Immature natural killer cell (primary cell): ENCODE results near the gene RNF141. TPM values are rescaled to one million over a fixed set of nuclear protein-coding genes. Genes with fewer than 3 reads are reported as not detected.

Experiments used
- DNase-seq, 3 donors: peaks; one replicate each; pipeline ENCODE4 v3.0.0; 2022; ENCODE audit warnings: mixed read lengths in 1 of 3
- H3K27ac Mint-ChIP-seq, 6 donors: one replicate each; pipeline ENCODE4 v1.8.0; 2020; ENCODE audit warnings: mixed read lengths in 6 of 6, mild to moderate bottlenecking in 5 of 6, inconsistent platforms in 4 of 6, moderate library complexity in 3 of 6
- H3K27me3 Mint-ChIP-seq, 3 donors: one replicate each; pipeline ENCODE4 v1.8.0; 2020 to 2021; ENCODE audit warnings: low read depth in 3 of 3, mild to moderate bottlenecking in 3 of 3, mixed read lengths in 3 of 3, moderate library complexity in 3 of 3, inconsistent platforms in 1 of 3
- H3K36me3 Mint-ChIP-seq, 3 donors: one replicate each; pipeline ENCODE4 v1.8.0; 2020; ENCODE audit warnings: mixed read lengths in 3 of 3, inconsistent platforms in 2 of 3, mild to moderate bottlenecking in 2 of 3
- H3K4me1 Mint-ChIP-seq, 2 donors: one replicate each; pipeline ENCODE4 v1.8.0; 2020; ENCODE audit warnings: inconsistent platforms in 2 of 2, mild to moderate bottlenecking in 2 of 2, mixed read lengths in 2 of 2, moderate library complexity in 1 of 2
- H3K4me3 Mint-ChIP-seq, 5 donors: one replicate each; pipeline ENCODE4 v1.8.0; 2020; ENCODE audit warnings: mild to moderate bottlenecking in 5 of 5, mixed read lengths in 5 of 5, inconsistent platforms in 3 of 5, moderate library complexity in 3 of 5
- H3K9me3 Mint-ChIP-seq, 6 donors: one replicate each; pipeline ENCODE4 v1.8.0; 2020; ENCODE audit warnings: mild to moderate bottlenecking in 6 of 6, mixed read lengths in 6 of 6, inconsistent platforms in 4 of 6, moderate library complexity in 3 of 6
- polyA plus RNA-seq, 3 donors: library from polyadenylated mRNA; unstranded; fragments of 300-500 nt; fragmentation: Illumina TruSeq; gene quantifications; one replicate each; pipeline ENCODE4 v1.2.3, GENCODE V29; 2021

RNF141 gene
- polyA plus RNA-seq, 3 donors from 2014 or later: 12.0 to 16.8 (median 13.0) TPM

GRCh38 chr11:10572533-10572932 lies 31.5 kb upstream of the RNF141 start:
- no peak for DNase-seq
- H3K27ac Mint-ChIP-seq: no peak overlapping the region
- peaks cover 0 to 2% (median 0%) of the 10 kb centered on the region in 3 donors for H3K27me3 Mint-ChIP-seq
- H3K36me3 Mint-ChIP-seq: no peaks in the 10 kb centered on the region
- no peaks in the 10 kb centered on the region for H3K4me1 Mint-ChIP-seq
- H3K4me3 Mint-ChIP-seq: no peak overlapping the region
- H3K9me3 Mint-ChIP-seq: no peaks in the 10 kb centered on the region

GRCh38 chr11:10568486-10568941 lies 27.5 kb upstream of the RNF141 start, which contains the start of gene LYVE1:
Gene LYVE1 (minus strand): TSS chr11:10568665. CDS start chr11:10568532, 133 bp downstream.
- H3K4me3 Mint-ChIP-seq: no peak within 1 kb of the TSS
- no peaks in the 10 kb centered on the region for H3K4me1 Mint-ChIP-seq
- no peaks in the 10 kb centered on the region for H3K9me3 Mint-ChIP-seq
- no peak for DNase-seq
- H3K27me3 Mint-ChIP-seq: peaks cover 0 to 2% (median 0%) of the 10 kb centered on the region in 3 donors
- no peak within 1 kb of the TSS for H3K27ac Mint-ChIP-seq
- H3K36me3 Mint-ChIP-seq: no peaks in the 10 kb centered on the region

- Mint-ChIP-seq H3K4me3 (no peak overlapping the region), H3K27ac (no peak overlapping the region), H3K9me3 (no peaks in the 10 kb centered on the region), H3K4me1 (no peaks in the 10 kb centered on the region), H3K27me3 (peaks cover 0 to 5% (median 0%) of the 10 kb centered on the region in 3 donors), H3K36me3 (no peaks in the 10 kb centered on the region)
- no peak for DNase-seq
Observed at GRCh38 chr11:10567446-10567845, 26.5 kb upstream of the RNF141 start.

- no peak overlapping the region for H3K27ac Mint-ChIP-seq
- no peak for DNase-seq
- H3K9me3 Mint-ChIP-seq: no peaks in the 10 kb centered on the region
- H3K36me3 Mint-ChIP-seq: no peaks in the 10 kb centered on the region
- H3K4me1 Mint-ChIP-seq: no peaks in the 10 kb centered on the region
- peaks cover 0 to 5% (median 0%) of the 10 kb centered on the region in 3 donors for H3K27me3 Mint-ChIP-seq
- H3K4me3 Mint-ChIP-seq: no peak overlapping the region
Observed at GRCh38 chr11:10566257-10566957, 25.4 kb upstream of the RNF141 start.

- Mint-ChIP-seq H3K4me1 (no peaks in the 10 kb centered on the region), H3K27ac (no peak overlapping the region)
Observed at GRCh38 chr11:10565493-10565892, 24.5 kb upstream of the RNF141 start.

GRCh38 chr11:10564696-10565318 lies 23.8 kb upstream of the RNF141 start:
- Mint-ChIP-seq H3K4me1 (no peaks in the 10 kb centered on the region), H3K36me3 (no peaks in the 10 kb centered on the region), H3K27ac (no peak overlapping the region), H3K4me3 (no peak overlapping the region), H3K27me3 (peaks cover 0 to 5% (median 0%) of the 10 kb centered on the region in 3 donors), H3K9me3 (no peaks in the 10 kb centered on the region)
- no peak for DNase-seq

More at GRCh38 chr11:10565493-10565892, 24.5 kb upstream of the RNF141 start:
- no peaks in the 10 kb centered on the region for H3K9me3 Mint-ChIP-seq
- H3K27me3 Mint-ChIP-seq: peaks cover 0 to 5% (median 0%) of the 10 kb centered on the region in 3 donors
- DNase-seq: no peak
- no peaks in the 10 kb centered on the region for H3K36me3 Mint-ChIP-seq
- no peak overlapping the region for H3K4me3 Mint-ChIP-seq

- Mint-ChIP-seq H3K4me1 (no peaks in the 10 kb centered on the region), H3K27ac (no peak overlapping the region), H3K4me3 (no peak overlapping the region), H3K27me3 (peaks cover 0 to 5% (median 0%) of the 10 kb centered on the region in 3 donors), H3K9me3 (no peaks in the 10 kb centered on the region), H3K36me3 (no peaks in the 10 kb centered on the region)
- DNase-seq: no peak
Observed at GRCh38 chr11:10564030-10564429, 23.0 kb upstream of the RNF141 start.

- H3K27me3 Mint-ChIP-seq: peaks cover 0 to 8% (median 1%) of the 10 kb centered on the region in 3 donors
- no peak overlapping the region for H3K27ac Mint-ChIP-seq
Observed at GRCh38 chr11:10561947-10562346, 21.0 kb upstream of the RNF141 start.

GRCh38 chr11:10561043-10561818 lies 20.2 kb upstream of the RNF141 start:
- no peak overlapping the region for H3K4me3 Mint-ChIP-seq
- no peaks in the 10 kb centered on the region for H3K4me1 Mint-ChIP-seq
- H3K27me3 Mint-ChIP-seq: peaks cover 0 to 15% (median 3%) of the 10 kb centered on the region in 3 donors
- DNase-seq: no peak
- no peaks in the 10 kb centered on the region for H3K36me3 Mint-ChIP-seq
- H3K27ac Mint-ChIP-seq: peak overlapping the region in 1 of 6 donors; percentile 7
- H3K9me3 Mint-ChIP-seq: no peaks in the 10 kb centered on the region

More at GRCh38 chr11:10561947-10562346, 21.0 kb upstream of the RNF141 start:
- H3K4me1 Mint-ChIP-seq: no peaks in the 10 kb centered on the region
- H3K9me3 Mint-ChIP-seq: no peaks in the 10 kb centered on the region
- H3K36me3 Mint-ChIP-seq: no peaks in the 10 kb centered on the region
- no peak overlapping the region for H3K4me3 Mint-ChIP-seq
- DNase-seq: no peak

- Mint-ChIP-seq H3K4me1 (no peaks in the 10 kb centered on the region), H3K27ac (no peak overlapping the region), H3K36me3 (no peaks in the 10 kb centered on the region), H3K27me3 (peaks cover 0 to 15% (median 3%) of the 10 kb centered on the region in 3 donors), H3K4me3 (no peak overlapping the region), H3K9me3 (no peaks in the 10 kb centered on the region)
- no peak for DNase-seq
Observed at GRCh38 chr11:10558288-10558687, 17.3 kb upstream of the RNF141 start.

- no peaks in the 10 kb centered on the region for H3K9me3 Mint-ChIP-seq
- H3K27me3 Mint-ChIP-seq: peaks cover 0 to 12% (median 7%) of the 10 kb centered on the region in 3 donors
- H3K36me3 Mint-ChIP-seq: peaks cover 0 to under 1% (median 0%) of the 10 kb centered on the region in 3 donors
- H3K4me3 Mint-ChIP-seq: no peak overlapping the region
- no peak for DNase-seq
- H3K4me1 Mint-ChIP-seq: no peaks in the 10 kb centered on the region
- no peak overlapping the region for H3K27ac Mint-ChIP-seq
Observed at GRCh38 chr11:10556590-10556989, 15.6 kb upstream of the RNF141 start.

- Mint-ChIP-seq H3K4me1 (no peaks in the 10 kb centered on the region), H3K27ac (no peak overlapping the region), H3K9me3 (no peaks in the 10 kb centered on the region), H3K36me3 (peaks cover 0 to 3% (median 0%) of the 10 kb centered on the region in 3 donors), H3K4me3 (no peak overlapping the region), H3K27me3 (peaks cover 6 to 8% (median 7%) of the 10 kb centered on the region in 3 donors)
- no peak for DNase-seq
Observed at GRCh38 chr11:10551845-10552352, 10.9 kb upstream of the RNF141 start.

- Mint-ChIP-seq H3K9me3 (no peaks in the 10 kb centered on the region), H3K36me3 (peaks cover 0 to 3% (median 0%) of the 10 kb centered on the region in 3 donors), H3K27me3 (peaks cover 1 to 6% (median 5%) of the 10 kb centered on the region in 3 donors), H3K27ac (no peak overlapping the region), H3K4me3 (no peak overlapping the region), H3K4me1 (no peaks in the 10 kb centered on the region)
- DNase-seq: no peak
Observed at GRCh38 chr11:10551290-10551592, 10.3 kb upstream of the RNF141 start.
